HG03045 (cell line): ENCODE measurements around the gene PAEP.
"Not testable (repeated sequence)": the region's sequence is repeated elsewhere in the genome, so short reads cannot be mapped to it uniquely, and the experiment has no call there.

Experiments
- ATAC-seq: cut with Tn5 transposase; IDR thresholded peaks from one replicate; pipeline ENCODE4 v1.9.1; 2021; ENCODE audit warnings: mild to moderate bottlenecking, moderate library complexity; ENCODE audit not compliant: unreplicated experiment

PAEP gene

GRCh38 chr9:135525241-135526088 is 36.1 kb upstream of the PAEP start:
- ATAC-seq, result no peak

- no peak for ATAC-seq
These were observed 35.3 kb upstream of the PAEP start for GRCh38 chr9:135526089-135526729.

GRCh38 chr9:135526730-135527571 is 34.6 kb upstream of the PAEP start:
- ATAC-seq, result no peak

GRCh38 chr9:135528842-135529435 is 32.6 kb upstream of the PAEP start:
- not testable (repeated sequence) for ATAC-seq

GRCh38 chr9:135530146-135530545 is 31.4 kb upstream of the PAEP start:
- ATAC-seq, result no peak

- ATAC-seq, result no peak
These were observed 30.5 kb upstream of the PAEP start for GRCh38 chr9:135531096-135531495.

- no peak for ATAC-seq
These were observed 28.4 kb upstream of the PAEP start for GRCh38 chr9:135533113-135533512.

GRCh38 chr9:135533674-135534073 is 27.9 kb upstream of the PAEP start:
- ATAC-seq, result no peak

GRCh38 chr9:135534192-135534711 is 27.3 kb upstream of the PAEP start:
- not testable (repeated sequence) for ATAC-seq

GRCh38 chr9:135534826-135535225 is 26.7 kb upstream of the PAEP start:
- ATAC-seq, result not testable (repeated sequence)

GRCh38 chr9:135535631-135536030 is 25.9 kb upstream of the PAEP start:
- not testable (repeated sequence) for ATAC-seq

- ATAC-seq, result no peak
These were observed 25.3 kb upstream of the PAEP start for GRCh38 chr9:135536216-135536615.

GRCh38 chr9:135543262-135543894 is 18.2 kb upstream of the PAEP start:
- ATAC-seq, result not testable (repeated sequence)

- no peak for ATAC-seq
These were observed 16.4 kb upstream of the PAEP start for GRCh38 chr9:135544981-135545635.

GRCh38 chr9:135545646-135546176 is 15.8 kb upstream of the PAEP start, which contains the start of gene OBP2A:
Gene OBP2A (plus strand): TSS chr9:135546126. CDS start chr9:135546181, 55 bp downstream.
- not testable (repeated sequence) for ATAC-seq

- not testable (repeated sequence) for ATAC-seq
These were observed 14.6 kb upstream of the PAEP start for GRCh38 chr9:135546792-135547617.

- no peak for ATAC-seq
These were observed 13.5 kb upstream of the PAEP start for GRCh38 chr9:135547756-135548736.
